MCF 10A (cell line): ENCODE data around the gene NEURL1B. TPM values are rescaled to one million over a fixed set of nuclear protein-coding genes. Genes with fewer than 3 reads are reported as not detected.
"Not testable (repeated sequence)": the region's sequence is repeated elsewhere in the genome, so short reads cannot be mapped to it uniquely, and the experiment has no call there.

Experiments
- BruUV-seq: library from RNA; stranded (reverse); fragments of 400-500 nt; replicated peaks from 2 replicates; lab custom pipeline; 2021; lab: Mats Ljungman, UMichigan
- CTCF ChIA-PET: fragments of 300-600 bp; sonication (Branson Sonifier 250); formaldehyde crosslinking; extraction: SDS; loops from one replicate; lab custom pipeline; 2021; ENCODE audit warnings: antibody characterized with exemption, inconsistent platforms; lab: Yijun Ruan, JAX
- POLR2A ChIA-PET: fragments of 300-600, 350-650 bp; sonication (Branson Sonifier 250); formaldehyde crosslinking; extraction: SDS; loops from one replicate; lab custom pipeline; 2020; ENCODE audit warnings: antibody characterized with exemption, inconsistent platforms; lab: Yijun Ruan, JAX
- DNase-seq: peaks from one replicate; pipeline ENCODE4 v3.0.0-alpha.2; 2018; ENCODE audit not compliant: unreplicated experiment
- H3K27ac Mint-ChIP-seq: one replicate; pipeline ENCODE4 v1.8.0; 2022; ENCODE audit warnings: mild to moderate bottlenecking, low read depth, mixed read lengths; ENCODE audit not compliant: unreplicated experiment
- H3K27me3 Mint-ChIP-seq: one replicate; pipeline ENCODE4 v1.8.0; 2022; ENCODE audit warnings: mixed read lengths; ENCODE audit not compliant: insufficient read depth, unreplicated experiment
- H3K36me3 Mint-ChIP-seq: one replicate; pipeline ENCODE4 v1.8.0; 2022; ENCODE audit warnings: mild to moderate bottlenecking, moderate library complexity, mixed read lengths; ENCODE audit not compliant: insufficient read depth, unreplicated experiment
- H3K4me1 Mint-ChIP-seq: one replicate; pipeline ENCODE4 v1.8.0; 2022; ENCODE audit warnings: mixed read lengths; ENCODE audit not compliant: insufficient read depth, unreplicated experiment
- H3K4me3 Mint-ChIP-seq: one replicate; pipeline ENCODE4 v1.8.0; 2022; ENCODE audit warnings: mild to moderate bottlenecking, moderate library complexity, mixed read lengths; ENCODE audit not compliant: unreplicated experiment
- H3K9me3 Mint-ChIP-seq: one replicate; pipeline ENCODE4 v1.8.0; 2022; ENCODE audit warnings: mixed read lengths; ENCODE audit not compliant: unreplicated experiment
- CTCF ChIP-seq: fragments of 200-600 bp; IDR thresholded peaks from one replicate; pipeline ENCODE4 v1.8.0; 2022; ENCODE audit warnings: antibody characterized with exemption, mild to moderate bottlenecking; ENCODE audit not compliant: unreplicated experiment
- intact Hi-C: fragments of 100-400 bp; cut with micrococcal nuclease; formaldehyde crosslinking; loops from 2 replicates; pipeline ENCODE4 v1.14.1; 2022
- total RNA-seq: library from RNA; stranded (reverse); gene quantifications from 2 replicates; pipeline ENCODE4 v1.2.3, GENCODE V29; 2022

The NEURL1B gene
- total RNA-seq, 1 experiment from 2014 or later: 7.6 TPM

GRCh38 chr5:172676914-172677475 is 35.9 kb downstream of the NEURL1B start:
- intact Hi-C loops: no loop called here
- ChIA-PET CTCF (interaction anchor here (0.9 to 1.2 kb wide), 3 partner anchors 20 to 36 kb away, joined by 3 to 5 read pairs (median 4); no protein-coding TSS in a partner anchor), POLR2A (no interaction called here)
- H3K36me3 Mint-ChIP-seq: peaks cover 4% of the 10 kb centered on the region
- H3K4me3 Mint-ChIP-seq: no peak overlapping the region
- H3K27ac Mint-ChIP-seq: no peak overlapping the region
- H3K9me3 Mint-ChIP-seq: no peaks in the 10 kb centered on the region
- DNase-seq: no peak
- BruUV-seq: no TSS peak
- H3K27me3 Mint-ChIP-seq: no peaks in the 10 kb centered on the region
- no peak for TF ChIP-seq CTCF
- H3K4me1 Mint-ChIP-seq: no peaks in the 10 kb centered on the region

- not testable (repeated sequence) for H3K36me3 Mint-ChIP-seq
Measured at GRCh38 chr5:172678362-172678874, 37.4 kb downstream of the NEURL1B start.

GRCh38 chr5:172678902-172679301 is 37.8 kb downstream of the NEURL1B start:
- no peaks in the 10 kb centered on the region for H3K27me3 Mint-ChIP-seq
- no peaks in the 10 kb centered on the region for H3K4me1 Mint-ChIP-seq
- no TSS peak for BruUV-seq

More at GRCh38 chr5:172678362-172678874, 37.4 kb downstream of the NEURL1B start:
- intact Hi-C loops, DNase-seq, H3K27me3 Mint-ChIP-seq, H3K4me1 Mint-ChIP-seq, H3K9me3 Mint-ChIP-seq, H3K27ac Mint-ChIP-seq, H3K4me3 Mint-ChIP-seq, POLR2A ChIA-PET, BruUV-seq: not testable (repeated sequence)
- CTCF ChIA-PET: interaction anchor here (0.6 to 3.3 kb wide), 6 partner anchors 8 to 132 kb away, joined by 3 to 15 read pairs (median 3); no protein-coding TSS in a partner anchor

GRCh38 chr5:172679628-172680212 is 38.7 kb downstream of the NEURL1B start:
- Mint-ChIP-seq H3K27me3 (no peaks in the 10 kb centered on the region), H3K9me3 (no peaks in the 10 kb centered on the region), H3K36me3 (no peaks in the 10 kb centered on the region), H3K4me1 (no peaks in the 10 kb centered on the region), H3K4me3 (no peak overlapping the region), H3K27ac (no peak overlapping the region)
- no peak for DNase-seq
- ChIA-PET CTCF (interaction anchor here (0.7 to 3.3 kb wide), 7 partner anchors 17 to 802 kb away, joined by 3 to 15 read pairs (median 3); no protein-coding TSS in a partner anchor), POLR2A (no interaction called here)
- BruUV-seq: no TSS peak
- TF ChIP-seq CTCF: no peak
- intact Hi-C loops: no loop called here

More at GRCh38 chr5:172678902-172679301, 37.8 kb downstream of the NEURL1B start:
- Mint-ChIP-seq H3K9me3 (no peaks in the 10 kb centered on the region), H3K36me3 (no peaks in the 10 kb centered on the region), H3K27ac (no peak overlapping the region), H3K4me3 (no peak overlapping the region)
- ChIA-PET CTCF (interaction anchor here (0.6 to 3.3 kb wide), 6 partner anchors 18 to 201 kb away, joined by 3 to 15 read pairs (median 4); no protein-coding TSS in a partner anchor), POLR2A (no interaction called here)
- intact Hi-C loops: no loop called here
- no peak for TF ChIP-seq CTCF
- DNase-seq: no peak
